ENCODE data around the gene FHIT.

FHIT gene

GRCh38 chr3:61251174-61251972, at the start of gene FHIT:
Gene FHIT, minus strand, starts transcription at chr3:61251452.
- DNase-seq = peak; percentile 96

GRCh38 chr3:61300786-61301185, 49.5 kb upstream of the FHIT start:
- no peak for DNase-seq

GRCh38 chr3:61300006-61300380, 48.7 kb upstream of the FHIT start:
- no peak for DNase-seq

GRCh38 chr3:61299343-61300005, 48.2 kb upstream of the FHIT start:
- no peak for DNase-seq

GRCh38 chr3:61297821-61298220, 46.6 kb upstream of the FHIT start:
- no peak for DNase-seq

- DNase-seq = no peak
Measured at GRCh38 chr3:61288446-61288845, 37.2 kb upstream of the FHIT start.

GRCh38 chr3:61283876-61284275, 32.6 kb upstream of the FHIT start:
- DNase-seq = no peak

- DNase-seq = peak; percentile 8
Measured at GRCh38 chr3:61278713-61279112, 27.5 kb upstream of the FHIT start.

- no peak for DNase-seq
Measured at GRCh38 chr3:61277411-61277810, 26.2 kb upstream of the FHIT start.

GRCh38 chr3:61269435-61269834, 18.2 kb upstream of the FHIT start:
- DNase-seq = no peak

- no peak for DNase-seq
Measured at GRCh38 chr3:61268644-61269043, 17.4 kb upstream of the FHIT start.

GRCh38 chr3:61264281-61264680, 13.0 kb upstream of the FHIT start:
- DNase-seq = no peak

GRCh38 chr3:61257148-61257547, 5.9 kb upstream of the FHIT start:
- DNase-seq = no peak

- DNase-seq = no peak
Measured at GRCh38 chr3:61253756-61254155, 2.5 kb upstream of the FHIT start.

- DNase-seq = no peak
Measured at GRCh38 chr3:61252836-61253235, 1.6 kb upstream of the FHIT start.

- peak; percentile 39 for DNase-seq
Measured at GRCh38 chr3:61250784-61251173, 473 bp downstream of the FHIT start.

- DNase-seq = no peak
Measured at GRCh38 chr3:61248496-61248895, 2.8 kb downstream of the FHIT start.

GRCh38 chr3:61247191-61247590, 4.1 kb downstream of the FHIT start:
- no peak for DNase-seq

- no peak for DNase-seq
Measured at GRCh38 chr3:61239871-61240270, 11.4 kb downstream of the FHIT start.

- no peak for DNase-seq
Measured at GRCh38 chr3:61237858-61238257, 13.4 kb downstream of the FHIT start.

GRCh38 chr3:61236556-61236955, 14.7 kb downstream of the FHIT start:
- peak; percentile 25 for DNase-seq

GRCh38 chr3:61233746-61234145, 17.5 kb downstream of the FHIT start:
- DNase-seq = no peak

GRCh38 chr3:61231693-61232092, 19.6 kb downstream of the FHIT start:
- DNase-seq = no peak

- no peak for DNase-seq
Measured at GRCh38 chr3:61227799-61228198, 23.5 kb downstream of the FHIT start.

Data from activated CD4-positive, alpha-beta T cell treated with anti-CD3 and anti-CD28 coated beads, Interleukin-2, amount 50 U/mL, for 16 hours (primary cell).